Endothelial cell of coronary artery (primary cell): ENCODE results near the gene SPOP. TPM values are rescaled to one million over a fixed set of nuclear protein-coding genes. Genes with fewer than 3 reads are reported as not detected.

Experiments used
- total RNA-seq: library from RNA; depleted of rRNA; stranded (reverse); fragments of >200 nt; gene quantifications from 2 replicates; pipeline ENCODE4 v1.2.3, GENCODE V29; 2014

Gene SPOP
- total RNA-seq: 91.7 and 103 TPM in 2 replicates

GRCh38 chr17:49677933-49678847 is at the start of gene SPOP:
Gene SPOP, minus strand, starts transcription at chr17:49678097. Its CDS starts 55,287 bp downstream, at chr17:49622810.

GRCh38 chr17:49707608-49708514 is 30.0 kb upstream of the SPOP start, which contains the start of gene SLC35B1:
Gene SLC35B1, minus strand, starts transcription at chr17:49707964. Its CDS starts 131 bp downstream, at chr17:49707833.

GRCh38 chr17:49575679-49576087 is 102.2 kb downstream of the SPOP start, which contains the start of gene NXPH3:
Gene NXPH3, plus strand, starts transcription at chr17:49575871. Its CDS starts 349 bp downstream, at chr17:49576220.

Other genes starting within 250 kb of the SPOP start
- gene NGFR, start 182.8 kb downstream of the SPOP start, total RNA-seq: under 0.01 TPM in 2 replicates
- 0.63 and 1.4 TPM in 2 replicates for gene NXPH3, start 102.2 kb downstream of the SPOP start, total RNA-seq
- gene SLC35B1, start 29.9 kb upstream of the SPOP start, total RNA-seq: 39.1 and 66.5 TPM in 2 replicates
- gene FAM117A, start 86.0 kb upstream of the SPOP start, total RNA-seq: 2.6 and 4.2 TPM in 2 replicates
- 28.0 and 30.2 TPM in 2 replicates for gene KAT7, start 110.6 kb upstream of the SPOP start, total RNA-seq
- gene TAC4, start 170.0 kb upstream of the SPOP start, total RNA-seq: not detected in 2 replicates